Activated CD4-positive, alpha-beta T cell treated with anti-CD3 and anti-CD28 coated beads, Interleukin-2, Interleukin-6, amounts not matched to agents 100 ng/mL and 50 ng/mL, durations not matched to agents 16 hours and 8 hours (primary cell): ENCODE data around the gene SEMA4G.
A peak's percentile ranks its signal among the peaks of the same experiment; 100 is the strongest.

Source experiments
- DNase-seq: peaks from one replicate; pipeline ENCODE4 v3.0.0-alpha.2; 2020

Gene SEMA4G

GRCh38 chr10:100969187-100970075 lies at the start of gene SEMA4G:
SEMA4G (plus strand) TSS chr10:100969504; CDS start chr10:100972913, 3,409 bp downstream.
- DNase-seq = peak; percentile 41

DNA sequence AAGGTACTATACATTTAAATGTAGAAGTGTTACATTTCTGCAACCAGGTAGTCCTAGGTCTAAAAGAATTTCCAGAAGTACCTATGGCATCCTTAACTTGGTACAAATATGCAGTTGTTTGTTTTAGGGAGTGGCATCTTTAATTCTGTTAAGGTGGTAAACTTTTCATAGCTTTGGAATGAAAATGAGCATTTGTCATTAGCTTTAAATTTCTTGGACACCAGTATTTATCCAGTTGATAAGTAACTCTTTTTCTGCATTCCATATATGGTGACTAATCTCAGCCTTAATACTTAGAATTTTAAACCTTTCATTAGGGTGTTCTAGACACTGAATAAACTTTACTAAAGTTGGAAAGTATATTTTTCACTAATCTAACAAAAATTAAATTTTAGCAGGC lies 45.7 kb upstream of the SEMA4G start:
- DNase-seq = no peak

- no peak for DNase-seq
These were observed 42.0 kb upstream of the SEMA4G start for GRCh38 chr10:100927266-100927665.

- no peak for DNase-seq
These were observed 41.3 kb upstream of the SEMA4G start for GRCh38 chr10:100928039-100928438.

GRCh38 chr10:100930368-100930767 lies 38.9 kb upstream of the SEMA4G start:
- no peak for DNase-seq

DNA sequence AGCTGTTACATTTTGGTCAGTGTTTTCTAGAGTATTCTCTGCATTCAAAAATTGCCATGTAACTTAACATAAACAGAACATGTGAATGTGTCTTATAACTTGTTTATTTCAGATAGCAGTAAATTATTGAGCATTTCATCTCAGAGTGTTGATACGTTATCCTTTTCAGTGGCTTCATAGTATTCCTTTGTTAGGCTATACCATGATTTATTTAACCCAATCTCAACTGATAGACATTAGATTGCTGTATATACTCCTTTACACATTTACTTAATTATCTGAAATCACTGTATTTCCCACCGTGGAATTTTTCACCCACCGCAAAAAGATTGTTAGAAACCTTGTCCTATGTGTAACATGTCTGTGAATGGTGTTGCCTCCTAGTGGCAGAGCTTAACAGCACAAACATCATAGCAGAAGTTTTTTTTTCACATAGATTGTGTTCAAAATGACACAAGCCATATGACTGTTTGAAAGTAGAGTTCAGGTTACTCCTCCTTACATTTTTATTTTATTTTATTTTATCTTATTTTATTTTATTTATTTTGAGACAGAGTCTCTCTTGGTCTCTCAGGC lies 35.1 kb upstream of the SEMA4G start:
- no peak for DNase-seq

DNA sequence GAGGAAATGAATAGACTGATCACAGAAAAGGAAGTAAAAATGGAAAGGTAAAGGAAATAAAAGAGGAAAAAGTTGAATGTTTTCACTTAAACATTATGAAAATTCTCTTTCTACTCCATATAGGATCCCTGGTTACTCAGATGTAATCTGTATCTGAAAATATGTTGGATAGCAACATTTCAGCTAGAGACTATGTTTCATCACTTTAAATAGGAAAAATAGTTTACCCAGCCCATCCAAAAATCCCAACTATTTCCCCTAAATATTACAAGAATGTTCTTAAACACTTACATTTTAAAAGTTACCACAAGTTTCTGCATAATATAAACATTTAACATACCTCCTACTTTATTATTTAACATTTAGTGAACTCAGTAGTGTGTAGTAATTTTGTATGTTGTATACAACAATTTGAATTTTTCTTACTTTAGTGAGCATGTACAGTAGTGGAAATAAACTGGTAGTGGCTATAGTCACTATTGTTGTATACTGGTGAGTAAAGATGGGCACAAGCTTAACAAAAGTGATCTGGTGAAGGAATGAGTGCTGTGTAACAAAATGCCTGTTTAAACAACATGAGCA lies 29.4 kb upstream of the SEMA4G start:
- no peak for DNase-seq

DNA sequence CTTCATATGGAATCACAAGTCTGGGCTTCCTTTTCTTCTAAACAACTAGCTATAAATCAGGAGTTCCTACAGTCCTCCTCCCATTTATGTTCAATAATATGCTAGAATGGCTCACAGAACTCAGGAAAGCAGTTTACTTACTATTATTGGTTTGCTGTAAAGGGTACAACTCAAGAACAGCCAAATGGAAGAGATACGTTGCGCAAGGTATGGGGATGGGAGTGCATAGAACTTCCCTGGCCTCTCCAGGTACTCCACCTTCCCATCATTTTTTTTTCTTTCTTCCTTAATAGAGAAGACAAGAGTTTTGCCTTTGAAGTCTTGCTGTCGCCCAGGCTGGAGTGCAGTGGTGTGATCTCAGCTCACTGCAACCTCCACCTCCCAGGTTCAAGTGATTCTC lies 27.1 kb upstream of the SEMA4G start:
- no peak for DNase-seq

GRCh38 chr10:100943508-100943907 lies 25.8 kb upstream of the SEMA4G start:
- DNase-seq = no peak

GRCh38 chr10:100945754-100946153 lies 23.6 kb upstream of the SEMA4G start:
- DNase-seq = no peak

GRCh38 chr10:100948916-100949315 lies 20.4 kb upstream of the SEMA4G start:
- DNase-seq = no peak

- no peak for DNase-seq
These were observed 9.1 kb upstream of the SEMA4G start for GRCh38 chr10:100960251-100960650.

DNA sequence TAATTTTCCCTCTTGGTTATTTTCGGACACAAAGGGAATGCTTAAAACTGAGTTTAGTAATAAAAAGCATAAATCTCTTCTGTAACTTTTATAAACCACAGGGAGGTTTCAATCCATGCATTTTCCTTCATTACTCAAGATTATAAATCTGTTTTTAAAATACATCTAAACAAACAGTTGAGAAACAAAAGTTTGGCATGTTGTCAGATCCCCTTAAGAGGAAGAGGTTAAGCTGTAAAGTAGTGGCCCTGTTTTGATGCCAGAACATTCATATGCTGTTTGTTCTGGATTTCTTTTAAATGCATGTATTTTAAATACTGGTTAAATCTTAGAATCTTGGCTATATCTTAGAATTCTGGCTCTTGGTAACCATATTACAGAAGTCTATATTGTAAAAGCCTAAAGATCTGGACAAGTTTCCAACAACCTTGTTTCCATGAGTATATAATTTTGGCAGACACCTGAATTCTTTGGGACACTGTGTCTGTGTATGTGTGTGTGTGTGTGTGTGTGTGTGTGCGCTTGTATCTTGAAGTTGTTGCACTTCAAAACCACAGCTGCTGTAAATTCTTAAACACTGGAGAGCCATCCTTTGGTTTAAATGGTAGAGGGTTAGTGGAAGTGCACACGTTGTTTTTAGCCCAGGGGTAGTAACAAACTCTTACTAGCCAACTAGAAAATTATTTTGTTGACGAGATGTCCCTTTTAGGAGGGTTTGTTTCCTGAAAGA lies 6.8 kb upstream of the SEMA4G start:
- DNase-seq = no peak

DNA sequence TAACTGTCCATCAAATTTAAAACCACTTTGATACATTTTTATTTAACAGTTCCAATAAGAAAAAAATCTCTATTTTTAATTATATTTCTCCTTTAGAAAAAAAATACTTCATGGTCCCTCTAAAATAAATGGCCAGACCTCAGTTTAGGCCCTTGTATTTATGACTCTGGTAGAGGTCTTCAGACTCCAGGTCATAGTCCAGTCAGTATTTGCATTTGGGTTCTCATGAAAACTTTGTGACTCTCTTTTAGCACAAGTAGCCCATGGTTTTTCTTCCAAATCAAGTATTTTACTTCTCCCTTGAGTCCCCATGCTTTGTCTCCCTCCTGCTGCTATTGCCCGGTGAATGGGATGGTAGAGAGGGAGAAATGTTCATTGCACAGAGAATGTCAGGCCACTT lies 5.5 kb upstream of the SEMA4G start:
- no peak for DNase-seq

DNA sequence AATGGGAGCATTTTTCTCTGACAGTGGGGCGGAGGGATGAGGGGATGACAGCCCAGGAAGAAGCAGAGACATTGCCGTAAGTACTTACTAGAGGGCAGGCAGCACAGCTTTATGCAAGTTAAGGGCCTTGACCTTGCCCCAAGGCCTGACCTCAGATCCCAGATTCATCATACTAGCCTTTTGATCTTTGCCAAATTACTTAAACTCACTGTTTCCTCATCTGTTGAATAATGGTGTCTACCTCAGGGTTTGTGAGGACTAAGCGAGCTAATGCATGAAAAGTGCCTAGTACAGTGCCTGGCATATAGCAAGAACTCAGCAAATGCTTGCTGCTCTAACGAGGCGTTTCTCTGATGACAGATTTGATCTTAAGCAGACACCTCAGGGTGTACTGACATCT lies 3.5 kb upstream of the SEMA4G start:
- no peak for DNase-seq

DNA sequence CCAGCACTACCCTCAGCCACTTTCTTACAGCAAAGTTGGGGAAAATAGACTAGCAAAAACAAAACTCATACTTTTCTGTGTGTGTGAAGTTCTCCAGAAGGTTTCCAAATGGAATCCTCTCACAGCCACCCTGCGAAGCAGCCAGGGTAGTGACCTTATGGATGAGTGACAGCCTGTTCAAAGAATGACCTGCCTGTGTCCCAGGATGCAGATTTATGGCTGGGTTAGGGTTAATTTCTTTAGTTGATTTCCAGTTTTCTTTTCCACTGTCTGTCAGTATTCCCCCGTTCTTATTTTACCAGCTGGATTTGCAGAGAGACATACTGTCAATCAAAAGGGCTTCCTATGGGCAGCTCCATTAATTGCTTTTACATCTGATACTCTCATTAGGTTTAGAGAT lies 2.4 kb upstream of the SEMA4G start:
- DNase-seq = no peak

DNA sequence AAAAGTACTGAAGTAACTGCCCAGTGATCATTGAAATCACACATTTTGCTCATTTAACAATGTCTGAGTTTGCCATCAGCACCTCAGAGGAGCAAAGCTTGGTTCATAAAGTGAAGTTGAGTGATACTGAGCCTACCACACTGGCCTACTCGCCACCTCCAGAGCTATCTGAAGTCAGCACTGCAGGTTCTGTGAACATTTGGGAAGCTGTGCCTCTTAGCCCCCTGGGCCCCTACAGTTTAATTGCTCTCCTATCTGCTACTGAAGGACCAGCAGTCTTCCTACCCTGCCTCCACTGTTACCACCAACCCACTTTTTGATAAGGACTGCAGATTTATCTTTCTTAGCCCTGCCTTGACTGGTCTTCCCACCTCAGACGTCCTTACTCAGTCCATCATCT lies 2.0 kb upstream of the SEMA4G start:
- no peak for DNase-seq

DNA sequence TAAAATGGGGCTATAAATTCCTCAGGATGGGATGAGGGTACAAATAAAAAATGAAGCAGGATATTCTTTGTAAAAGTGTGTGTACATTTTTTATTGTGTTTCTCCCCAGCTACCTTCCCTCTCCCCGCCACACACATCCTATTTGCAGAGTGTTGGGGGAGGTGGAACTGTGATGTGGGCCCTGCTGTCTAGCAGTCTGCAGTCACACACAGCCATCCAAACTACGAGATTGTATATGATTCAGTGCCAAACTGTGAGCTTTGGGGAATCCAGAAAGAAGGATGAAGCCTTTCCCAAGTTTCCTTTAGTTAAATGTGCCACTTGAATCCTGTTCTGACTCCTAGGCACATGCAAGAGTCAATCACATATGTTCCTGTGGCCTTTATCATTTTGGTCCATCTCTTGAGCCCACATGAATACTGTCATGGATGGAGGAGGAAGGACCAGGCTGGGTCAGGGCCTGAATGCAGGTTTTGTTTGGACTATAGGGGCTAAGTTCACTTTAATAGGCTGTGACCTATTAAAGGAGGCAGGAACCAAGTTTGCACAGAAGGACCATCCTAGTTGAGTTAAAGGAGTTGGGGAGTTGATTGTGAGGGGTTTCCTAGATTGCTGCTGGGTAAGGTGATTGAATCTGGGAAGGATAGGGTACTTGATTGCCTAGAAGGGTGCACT lies 1.1 kb upstream of the SEMA4G start:
- no peak for DNase-seq

GRCh38 chr10:100968863-100969186 lies 479 bp upstream of the SEMA4G start:
- no peak for DNase-seq

DNA sequence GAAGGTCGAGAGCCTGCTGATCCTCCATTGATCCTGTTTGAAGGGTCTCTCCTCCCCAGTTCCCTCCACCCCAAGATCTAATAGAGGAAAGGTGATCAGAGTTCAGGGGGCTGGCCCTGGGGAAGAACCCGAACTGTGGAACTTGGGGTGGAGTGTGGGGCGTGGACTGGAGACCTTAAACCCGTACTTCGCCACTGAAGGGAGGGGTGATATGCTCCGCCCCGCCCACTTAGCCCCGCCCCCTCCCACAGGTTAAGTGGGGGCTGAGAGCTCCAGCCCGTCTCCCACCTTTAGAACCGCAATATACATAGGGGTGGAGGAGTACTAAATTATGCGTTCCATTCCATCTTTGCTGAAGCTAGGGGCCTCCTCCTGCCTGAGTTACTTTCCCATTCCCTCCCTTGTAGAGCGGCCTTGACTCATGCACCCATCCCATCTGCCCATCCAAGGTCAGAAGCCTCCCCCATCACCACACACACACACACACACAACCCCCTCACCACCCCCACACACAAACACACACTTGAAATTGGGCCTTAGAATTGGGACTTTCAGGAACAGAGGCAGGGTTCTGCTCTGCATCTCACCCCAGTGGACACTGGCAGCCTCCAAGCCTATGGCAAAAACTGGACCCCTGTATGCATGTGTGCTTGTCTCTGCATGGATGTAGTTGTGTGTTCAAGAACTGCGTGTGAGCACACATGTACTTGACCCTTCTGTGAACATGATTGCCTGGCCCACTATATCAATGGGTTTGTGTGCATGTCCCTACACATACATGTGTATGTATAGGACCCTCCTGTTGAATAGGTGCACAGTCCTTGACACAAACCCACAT lies 991 bp downstream of the SEMA4G start:
- DNase-seq = no peak

DNA sequence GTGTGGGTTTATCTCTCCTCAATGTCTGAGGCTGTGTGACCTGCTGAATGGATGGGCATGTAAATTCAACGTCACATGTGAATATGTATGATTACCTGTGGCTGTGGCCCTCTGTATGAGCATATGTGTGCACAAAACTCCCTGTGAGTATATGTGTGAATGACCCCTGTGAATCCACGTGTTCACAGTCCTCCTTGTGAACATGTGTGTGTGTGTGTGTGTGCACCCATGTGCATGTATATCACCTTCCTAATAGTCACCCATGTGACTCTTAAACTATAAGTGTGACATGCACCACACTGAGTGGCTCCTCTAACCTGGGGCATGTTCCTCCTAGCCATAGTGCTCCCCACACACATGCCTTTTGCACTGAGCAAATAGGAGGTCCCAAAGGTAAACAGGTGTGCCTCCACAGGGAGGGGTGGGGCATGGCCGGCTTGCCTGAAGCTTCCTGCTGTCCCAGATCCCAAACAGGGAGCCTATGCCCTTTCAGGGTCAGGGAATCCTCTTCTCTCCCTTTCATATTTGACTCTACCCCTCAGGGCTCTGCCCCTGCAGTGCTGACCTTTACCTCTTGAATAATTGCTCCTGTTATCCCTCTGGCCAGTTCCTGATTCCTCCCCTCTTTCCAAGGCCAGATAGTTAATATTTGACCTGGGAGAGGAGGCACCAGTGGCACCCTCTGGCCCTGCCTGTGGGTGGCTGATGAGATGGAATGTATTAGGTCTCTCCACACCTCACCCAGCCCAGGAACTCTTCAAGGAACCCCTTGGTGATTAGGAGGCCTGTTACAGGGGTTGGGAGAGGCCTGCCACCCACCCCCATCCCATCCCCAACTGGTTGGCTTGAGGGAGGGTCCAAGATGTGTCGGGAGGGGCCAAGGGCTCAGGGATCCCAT lies 1.9 kb downstream of the SEMA4G start:
- no peak for DNase-seq
